Right kidney (tissue), 1 donor: ENCODE results near the gene KCNMA1.

Experiments
- DNase-seq: peaks from one replicate; pipeline ENCODE4 v3.0.0-alpha.2; 2016

Gene KCNMA1

GRCh38 chr10:77103213-77103612 is 534.4 kb downstream of the KCNMA1 start:
- no peak for DNase-seq

- no peak for DNase-seq
Observed at GRCh38 chr10:77101341-77101740, 536.3 kb downstream of the KCNMA1 start.

- DNase-seq = no peak
Observed at GRCh38 chr10:77099136-77099535, 538.5 kb downstream of the KCNMA1 start.

- no peak for DNase-seq
Observed at GRCh38 chr10:77097625-77098024, 540.0 kb downstream of the KCNMA1 start.

- no peak for DNase-seq
Observed at GRCh38 chr10:77093126-77093525, 544.5 kb downstream of the KCNMA1 start.

GRCh38 chr10:77091597-77092165 is 545.9 kb downstream of the KCNMA1 start:
- no peak for DNase-seq

- no peak for DNase-seq
Observed at GRCh38 chr10:77090381-77091356, 546.9 kb downstream of the KCNMA1 start.

- DNase-seq = no peak
Observed at GRCh38 chr10:77087366-77087765, 550.2 kb downstream of the KCNMA1 start.

GRCh38 chr10:77086081-77086480 is 551.5 kb downstream of the KCNMA1 start:
- DNase-seq = no peak

GRCh38 chr10:77085344-77085743 is 552.3 kb downstream of the KCNMA1 start:
- no peak for DNase-seq

- DNase-seq = no peak
Observed at GRCh38 chr10:77084431-77085144, 553.0 kb downstream of the KCNMA1 start.

GRCh38 chr10:77082601-77083252 is 554.9 kb downstream of the KCNMA1 start:
- no peak for DNase-seq

GRCh38 chr10:77081481-77081891 is 556.1 kb downstream of the KCNMA1 start:
- no peak for DNase-seq

- no peak for DNase-seq
Observed at GRCh38 chr10:77080361-77081027, 557.1 kb downstream of the KCNMA1 start.

GRCh38 chr10:77079592-77080300 is 557.9 kb downstream of the KCNMA1 start:
- no peak for DNase-seq

GRCh38 chr10:77077316-77077945 is 560.2 kb downstream of the KCNMA1 start:
- DNase-seq = no peak

- DNase-seq = no peak
Observed at GRCh38 chr10:77075926-77076325, 561.7 kb downstream of the KCNMA1 start.

- no peak for DNase-seq
Observed at GRCh38 chr10:77074104-77074624, 563.4 kb downstream of the KCNMA1 start.

- no peak for DNase-seq
Observed at GRCh38 chr10:77073663-77073960, 564.0 kb downstream of the KCNMA1 start.

GRCh38 chr10:77072836-77073662 is 564.6 kb downstream of the KCNMA1 start:
- peak; percentile 22 for DNase-seq
